Upper lobe of left lung (tissue), 6 donors: Measurements from ENCODE around the gene HMX1. TPM values are rescaled to one million over a fixed set of nuclear protein-coding genes. Genes with fewer than 3 reads are reported as not detected.
A peak's percentile ranks its signal among the peaks of the same experiment; 100 is the strongest.

Experiments used
- ATAC-seq, 2 donors: fragments of 200-7000 bp; cut with Tn5 transposase; one replicate each; pipeline ENCODE4 v1.9.1; 2022; ENCODE audit warnings: mild to moderate bottlenecking in 2 of 2, moderate library complexity in 2 of 2; ENCODE audit not compliant: low FRiP score in 2 of 2
- DNase-seq, 2 donors: peaks; one replicate each; pipeline ENCODE4 v3.0.0-alpha.2; 2019 to 2020
- H3K27ac ChIP-seq, 4 donors: fragments of 200-600 bp; sonication (generic); one replicate each; pipeline ENCODE4 v1.5.1; 2016 to 2019
- H3K27me3 ChIP-seq, 4 donors: fragments of 200-600 bp; sonication (generic); one replicate each; pipeline ENCODE4 v1.5.1; 2017 to 2019
- H3K36me3 ChIP-seq, 4 donors: fragments of 200-600 bp; sonication (generic); one replicate each; pipeline ENCODE4 v1.5.1; 2016 to 2019
- H3K4me1 ChIP-seq, 4 donors: fragments of 200-600 bp; sonication (generic); one replicate each; pipeline ENCODE4 v1.5.1; 2018 to 2019
- H3K4me3 ChIP-seq, 4 donors: fragments of 200-600 bp; sonication (generic); one replicate each; pipeline ENCODE4 v1.5.1; 2017 to 2019; ENCODE audit warnings: mild to moderate bottlenecking in 2 of 4, moderate library complexity in 1 of 4
- H3K9me3 ChIP-seq, 4 donors: fragments of 200-600 bp; sonication (generic); one replicate each; pipeline ENCODE4 v1.5.1; 2018 to 2019
- EP300 ChIP-seq, 4 donors: sonication (generic); formaldehyde crosslinking; IDR thresholded peaks; one replicate each; pipeline ENCODE4 v1.5.1; 2017; ENCODE audit warnings: antibody characterized with exemption in 4 of 4, control low read depth in 2 of 4
- POLR2A ChIP-seq, 4 donors: fragments of 450-650 bp; IDR thresholded peaks; one replicate each; pipeline ENCODE4 v1.5.1; 2016 to 2017; ENCODE audit warnings: antibody characterized with exemption in 4 of 4, mild to moderate bottlenecking in 2 of 4
- POLR2AphosphoS5 ChIP-seq, 2 donors: sonication (generic); formaldehyde crosslinking; IDR thresholded peaks; one replicate each; pipeline ENCODE4 v1.5.1; 2017; ENCODE audit warnings: antibody characterized with exemption in 2 of 2
- WGBS, 2 donors: methylation state at CpG; one replicate each; pipeline ENCODE4 v1.1.5; 2017 to 2018; 5-methylcytosine and 5-hydroxymethylcytosine counted together
- total RNA-seq, 6 donors: library from RNA; depleted of rRNA in 4 of 6; stranded (reverse); fragments of >200 nt in 4 of 6; gene quantifications; one replicate each; pipeline versions ENCODE4 v1.1.0 to v1.2.1, GENCODE V29; 2016 to 2021
- TF ChIP-seq, protein P1 (sequence below), 6 experiments: fragments of 450-650 bp in 4 of 6; fragments of 200-600 bp in 2 of 6; sonication (generic) in 2 of 6; IDR thresholded peaks; one replicate each; pipeline ENCODE4 v1.5.1; 2016 to 2019; ENCODE audit warnings: antibody characterized with exemption in 6 of 6
- donor health status: DM: no; HTN: no; CAD: no; lungs with moderate emphysema.
- donor health status: DM: no; HTN: yes; CAD: no; lungs with severe emphysema.

The HMX1 gene
- total RNA-seq, 6 donors from 2014 or later, result not detected

GRCh38 chr4:8831221-8832112 lies 40.2 kb downstream of the HMX1 start:
- no peak for TF ChIP-seq POLR2AphosphoS5 (IDR thresholded peaks at IDR 0.05)
- TF ChIP-seq, protein P1, sequence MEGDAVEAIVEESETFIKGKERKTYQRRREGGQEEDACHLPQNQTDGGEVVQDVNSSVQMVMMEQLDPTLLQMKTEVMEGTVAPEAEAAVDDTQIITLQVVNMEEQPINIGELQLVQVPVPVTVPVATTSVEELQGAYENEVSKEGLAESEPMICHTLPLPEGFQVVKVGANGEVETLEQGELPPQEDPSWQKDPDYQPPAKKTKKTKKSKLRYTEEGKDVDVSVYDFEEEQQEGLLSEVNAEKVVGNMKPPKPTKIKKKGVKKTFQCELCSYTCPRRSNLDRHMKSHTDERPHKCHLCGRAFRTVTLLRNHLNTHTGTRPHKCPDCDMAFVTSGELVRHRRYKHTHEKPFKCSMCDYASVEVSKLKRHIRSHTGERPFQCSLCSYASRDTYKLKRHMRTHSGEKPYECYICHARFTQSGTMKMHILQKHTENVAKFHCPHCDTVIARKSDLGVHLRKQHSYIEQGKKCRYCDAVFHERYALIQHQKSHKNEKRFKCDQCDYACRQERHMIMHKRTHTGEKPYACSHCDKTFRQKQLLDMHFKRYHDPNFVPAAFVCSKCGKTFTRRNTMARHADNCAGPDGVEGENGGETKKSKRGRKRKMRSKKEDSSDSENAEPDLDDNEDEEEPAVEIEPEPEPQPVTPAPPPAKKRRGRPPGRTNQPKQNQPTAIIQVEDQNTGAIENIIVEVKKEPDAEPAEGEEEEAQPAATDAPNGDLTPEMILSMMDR (IDR thresholded peaks at IDR 0.05), result no peak
- no peak for TF ChIP-seq POLR2A (IDR thresholded peaks at IDR 0.05)
- TF ChIP-seq EP300 (IDR thresholded peaks at IDR 0.05), result no peak
- H3K4me3 ChIP-seq, result no peak overlapping the region
- no peak for ATAC-seq
- 82 to 86% methylated on average over 12 to 13 of the region's 13 CpGs for WGBS, 2 donors
- H3K9me3 ChIP-seq, result peaks cover 0 to 4% (median 0%) of the 10 kb centered on the region in 4 donors
- H3K27me3 ChIP-seq, result no peaks in the 10 kb centered on the region
- DNase-seq, result peak; percentile 13 to 38
- no peaks in the 10 kb centered on the region for H3K36me3 ChIP-seq
- H3K27ac ChIP-seq, result no peak overlapping the region
- no peaks in the 10 kb centered on the region for H3K4me1 ChIP-seq

- DNase-seq, result peak in 1 of 2 donors; percentile 4
- H3K4me3 ChIP-seq, result no peak overlapping the region
- no peak for ATAC-seq
- no peak overlapping the region for H3K27ac ChIP-seq
- peaks cover 0 to 4% (median 0%) of the 10 kb centered on the region in 4 donors for H3K9me3 ChIP-seq
- no peaks in the 10 kb centered on the region for H3K4me1 ChIP-seq
- no peaks in the 10 kb centered on the region for H3K27me3 ChIP-seq
- TF ChIP-seq EP300 (IDR thresholded peaks at IDR 0.05) (no peak), POLR2AphosphoS5 (IDR thresholded peaks at IDR 0.05) (no peak), POLR2A (IDR thresholded peaks at IDR 0.05) (no peak)
- TF ChIP-seq, protein P1 (IDR thresholded peaks at IDR 0.05), result no peak
- 78 to 81% methylated on average over 8 to 11 of the region's 11 CpGs for WGBS, 2 donors
- H3K36me3 ChIP-seq, result no peaks in the 10 kb centered on the region
Measured at GRCh38 chr4:8830611-8831200, 40.9 kb downstream of the HMX1 start.

GRCh38 chr4:8830056-8830455 lies 41.6 kb downstream of the HMX1 start:
- 63 to 67% methylated on average over 5 to 7 of the region's 7 CpGs for WGBS, 2 donors
- DNase-seq (peak; percentile 14 to 15), ATAC-seq (no peak)

GRCh38 chr4:8829584-8829983 lies 42.1 kb downstream of the HMX1 start:
- TF ChIP-seq EP300 (IDR thresholded peaks at IDR 0.05) (no peak), POLR2A (IDR thresholded peaks at IDR 0.05) (no peak), POLR2AphosphoS5 (IDR thresholded peaks at IDR 0.05) (no peak)
- TF ChIP-seq, protein P1 (IDR thresholded peaks at IDR 0.05), result no peak
- DNase-seq, result peak in 1 of 2 donors; percentile 4
- Histone ChIP-seq H3K9me3 (peaks cover 0 to 4% (median 0%) of the 10 kb centered on the region in 4 donors), H3K4me3 (no peak overlapping the region), H3K4me1 (no peaks in the 10 kb centered on the region), H3K36me3 (no peaks in the 10 kb centered on the region), H3K27me3 (no peaks in the 10 kb centered on the region), H3K27ac (no peak overlapping the region)
- ATAC-seq, result no peak
- whole genome bisulfite sequencing, 2 donors, result 76 to 93% methylated on average over 2 of the region's 2 CpGs

More at GRCh38 chr4:8830056-8830455, 41.6 kb downstream of the HMX1 start:
- Histone ChIP-seq H3K27ac (no peak overlapping the region), H3K36me3 (no peaks in the 10 kb centered on the region), H3K9me3 (peaks cover 0 to 4% (median 0%) of the 10 kb centered on the region in 4 donors), H3K4me1 (no peaks in the 10 kb centered on the region), H3K4me3 (no peak overlapping the region), H3K27me3 (no peaks in the 10 kb centered on the region)
- TF ChIP-seq POLR2A (IDR thresholded peaks at IDR 0.05) (no peak), EP300 (IDR thresholded peaks at IDR 0.05) (no peak), POLR2AphosphoS5 (IDR thresholded peaks at IDR 0.05) (no peak)
- TF ChIP-seq, protein P1 (IDR thresholded peaks at IDR 0.05), result no peak
